Erythroblast (primary cell): ENCODE data around the gene LCN2.
"Not testable (repeated sequence)": the region's sequence is repeated elsewhere in the genome, so short reads cannot be mapped to it uniquely, and the experiment has no call there.

ENCODE experiments used
- GATA1 ChIP-seq: IDR thresholded peaks from 2 replicates; pipeline ENCODE4 v1.6.1; 2011; ENCODE audit warnings: low read depth, mild to moderate bottlenecking, control low read depth, low read length, moderate library complexity
- POLR2A ChIP-seq: IDR thresholded peaks from 2 replicates; pipeline ENCODE4 v1.6.1; 2011; ENCODE audit warnings: mild to moderate bottlenecking, low read length

DNA sequence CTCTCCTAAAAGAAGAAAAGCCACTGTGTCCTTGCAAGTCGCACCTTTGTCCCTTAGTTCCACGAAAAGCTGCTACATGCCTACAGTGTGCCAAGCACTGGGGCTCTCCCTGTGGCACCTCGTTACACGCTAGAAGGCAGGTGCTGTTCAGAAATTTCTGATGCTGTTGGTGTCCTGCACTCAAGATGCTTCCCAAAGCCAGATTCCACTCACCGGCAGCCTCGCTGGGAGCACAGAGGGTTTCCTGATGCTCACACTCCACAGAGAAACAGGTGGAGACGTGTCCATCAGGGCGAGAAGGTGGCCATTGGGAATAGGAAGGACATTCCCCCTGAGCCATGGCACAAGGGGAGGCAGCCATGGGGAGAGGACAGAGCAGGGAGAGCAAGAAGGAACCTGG lies 17.9 kb upstream of the LCN2 start:
- TF ChIP-seq POLR2A, GATA1: not testable (repeated sequence)
